HL-60 (cell line): ENCODE results near the gene GLT1D1.

Source experiments
- POLR2AphosphoS5 ChIP-seq: IDR thresholded peaks from 2 replicates; pipeline ENCODE4 v1.6.1; 2012; ENCODE audit warnings: low read depth
- TF ChIP-seq, protein P1 (sequence below): IDR thresholded peaks from one replicate; pipeline ENCODE4 v1.5.1; 2011; ENCODE audit warnings: low read length, control low read depth, inconsistent platforms; ENCODE audit not compliant: insufficient read depth

DNA sequence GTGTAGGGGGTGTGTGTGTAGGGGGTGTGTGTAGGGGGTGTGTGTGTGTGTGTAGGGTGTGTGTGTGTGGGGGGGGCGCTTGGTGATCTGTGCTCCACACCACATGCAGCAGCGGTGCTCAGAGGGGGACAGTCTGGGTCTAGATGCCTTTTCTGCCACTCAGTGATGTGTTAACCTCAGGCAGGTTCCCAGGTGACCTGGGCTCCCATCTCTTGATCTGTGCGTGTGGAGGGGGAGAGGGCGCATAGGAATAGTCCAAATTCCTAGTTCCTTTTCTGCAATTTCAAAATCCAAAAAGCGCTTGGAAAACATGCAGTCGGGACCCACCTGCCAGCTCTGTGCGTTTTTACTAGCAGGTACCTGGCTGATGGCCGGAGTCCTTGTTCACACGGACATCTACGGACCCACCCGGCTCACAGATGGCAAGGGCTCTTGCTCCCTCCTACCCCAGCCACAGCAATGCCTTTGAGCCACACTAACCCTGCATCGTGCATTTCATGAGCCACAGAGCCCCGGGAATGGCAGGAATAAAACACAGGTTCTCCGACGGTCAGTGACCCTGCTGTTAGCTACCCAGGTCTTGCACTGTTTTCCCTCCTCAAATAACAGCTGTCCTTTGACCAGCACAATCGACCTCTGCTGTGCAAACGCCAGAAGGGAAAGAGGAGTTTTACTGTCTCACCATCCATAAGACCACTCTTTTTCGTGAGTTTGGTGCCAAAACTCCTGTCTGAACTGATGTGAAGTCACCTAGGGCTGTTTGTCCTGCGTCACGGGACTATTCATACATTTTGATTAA is 120.8 kb downstream of the GLT1D1 start:
- TF ChIP-seq, protein P1, sequence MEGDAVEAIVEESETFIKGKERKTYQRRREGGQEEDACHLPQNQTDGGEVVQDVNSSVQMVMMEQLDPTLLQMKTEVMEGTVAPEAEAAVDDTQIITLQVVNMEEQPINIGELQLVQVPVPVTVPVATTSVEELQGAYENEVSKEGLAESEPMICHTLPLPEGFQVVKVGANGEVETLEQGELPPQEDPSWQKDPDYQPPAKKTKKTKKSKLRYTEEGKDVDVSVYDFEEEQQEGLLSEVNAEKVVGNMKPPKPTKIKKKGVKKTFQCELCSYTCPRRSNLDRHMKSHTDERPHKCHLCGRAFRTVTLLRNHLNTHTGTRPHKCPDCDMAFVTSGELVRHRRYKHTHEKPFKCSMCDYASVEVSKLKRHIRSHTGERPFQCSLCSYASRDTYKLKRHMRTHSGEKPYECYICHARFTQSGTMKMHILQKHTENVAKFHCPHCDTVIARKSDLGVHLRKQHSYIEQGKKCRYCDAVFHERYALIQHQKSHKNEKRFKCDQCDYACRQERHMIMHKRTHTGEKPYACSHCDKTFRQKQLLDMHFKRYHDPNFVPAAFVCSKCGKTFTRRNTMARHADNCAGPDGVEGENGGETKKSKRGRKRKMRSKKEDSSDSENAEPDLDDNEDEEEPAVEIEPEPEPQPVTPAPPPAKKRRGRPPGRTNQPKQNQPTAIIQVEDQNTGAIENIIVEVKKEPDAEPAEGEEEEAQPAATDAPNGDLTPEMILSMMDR, result no peak
- TF ChIP-seq POLR2AphosphoS5, result no peak
